ENCODE data around the gene ZNF546.

- TF ChIP-seq MYBL2 (CRISPR knock-in tag; IDR thresholded peaks at IDR 0.05) (no peak), FOXJ3 (CRISPR knock-in tag; IDR thresholded peaks at IDR 0.05; ENCODE audit: borderline replicate concordance) (no peak), CREB1 (CRISPR knock-in tag; IDR thresholded peaks at IDR 0.05) (no peak), CTCF (IDR thresholded peaks at IDR 0.05) (no peak), JUN (CRISPR knock-in tag; IDR thresholded peaks at IDR 0.05) (no peak), SMAD4 (CRISPR knock-in tag; IDR thresholded peaks at IDR 0.05) (no peak), E2F1 (CRISPR knock-in tag; IDR thresholded peaks at IDR 0.05) (no peak), ATF2 (CRISPR knock-in tag; IDR thresholded peaks at IDR 0.05; ENCODE audit: borderline replicate concordance, low read depth) (no peak), MAX (CRISPR knock-in tag; IDR thresholded peaks at IDR 0.05) (no peak), ZNF219 (CRISPR knock-in tag; IDR thresholded peaks at IDR 0.05; ENCODE audit: borderline replicate concordance) (no peak), ZNF121 (CRISPR knock-in tag; IDR thresholded peaks at IDR 0.05) (no peak), NR1H2 (CRISPR knock-in tag; IDR thresholded peaks at IDR 0.05) (no peak), USF1 (CRISPR knock-in tag; IDR thresholded peaks at IDR 0.05) (no peak)
Observed at GRCh38 chr19:39995794-39996193, 1.1 kb upstream of the ZNF546 start.

All from WTC11 (cell line).